ENCODE data around the gene PEA15. TPM values are rescaled to one million over a fixed set of nuclear protein-coding genes. Genes with fewer than 3 reads are reported as not detected.

Gene PEA15
- total and polyA plus RNA-seq, 4 donors = 8.1 to 44.5 (median 11.1) TPM

- H3K9ac ChIP-seq (ENCODE audit: low read depth in 1 of 2, low read length in 2 of 2) = no peak overlapping the region
- TF ChIP-seq ATF3 (IDR thresholded peaks at IDR 0.05) = peak; percentile 13
- no peak for TF ChIP-seq FOXA2 (IDR thresholded peaks at IDR 0.05)
- no peak for TF ChIP-seq FOXA1 (IDR thresholded peaks at IDR 0.05)
- TF ChIP-seq NR2F2 (IDR thresholded peaks at IDR 0.05) = no peak
- no peak for TF ChIP-seq HNF4G (IDR thresholded peaks at IDR 0.05)
- no peak for TF ChIP-seq CTCF (IDR thresholded peaks at IDR 0.05; ENCODE audit: low read depth, low read length, missing input control)
- no peak for TF ChIP-seq REST (IDR thresholded peaks at IDR 0.05)
- peak; percentile 21 to 24 for TF ChIP-seq RXRA (IDR thresholded peaks at IDR 0.05)
- peak in 1 of 2 donors; percentile 36 for TF ChIP-seq JUND (IDR thresholded peaks at IDR 0.05)
- no peak for TF ChIP-seq TAF1 (conservative IDR thresholded peaks at IDR 0.05)
- TF ChIP-seq SP1 (IDR thresholded peaks at IDR 0.05) = no peak
- no peak for TF ChIP-seq EGR1 (IDR thresholded peaks at IDR 0.05; ENCODE audit: low read depth in 2 of 2)
- TF ChIP-seq GABPA (IDR thresholded peaks at IDR 0.05 in 1 of 2, conservative IDR thresholded peaks at IDR 0.05 in 1 of 2) = no peak
- no peak for TF ChIP-seq ZBTB33 (IDR thresholded peaks at IDR 0.05)
- peak; percentile 43 for TF ChIP-seq HNF4A (conservative IDR thresholded peaks at IDR 0.05)
- TF ChIP-seq YY1 (IDR thresholded peaks at IDR 0.05) = peak; percentile 91
- no peak for TF ChIP-seq MAX (IDR thresholded peaks at IDR 0.05)
- TF ChIP-seq RAD21 (IDR thresholded peaks at IDR 0.05) = peak in 1 of 2 donors; percentile 5
- H3K4me1 ChIP-seq (ENCODE audit: control insufficient read depth in 4 of 4, insufficient read depth in 4 of 4, low read length in 3 of 4) = peaks cover 3 to 59% (median 53%) of the 10 kb centered on the region in 4 donors
- H3K27ac ChIP-seq (ENCODE audit: low read depth in 1 of 2, low read length in 2 of 2) = peak overlapping the region in 1 of 2 donors; percentile 48
- peaks cover 0 to 2% (median under 1%) of the 10 kb centered on the region in 4 donors for H3K36me3 ChIP-seq (ENCODE audit: control insufficient read depth in 4 of 4, insufficient read depth in 3 of 4, low read depth in 1 of 4, low read length in 3 of 4)
- no peaks in the 10 kb centered on the region for H3K9me3 ChIP-seq (ENCODE audit: control insufficient read depth in 4 of 4, low read length in 3 of 4)
- 79% methylated on average over 1 of the region's 1 CpG for WGBS
- no peak for DNase-seq (ENCODE audit: low spot score)
- no peak overlapping the region for H3K4me3 ChIP-seq (ENCODE audit: low read depth in 1 of 3, low read length in 3 of 3)
- H3K27me3 ChIP-seq (ENCODE audit: control insufficient read depth in 4 of 4, insufficient read depth in 4 of 4, low read length in 3 of 4) = no peaks in the 10 kb centered on the region
These were observed 41.9 kb downstream of the PEA15 start for GRCh38 chr1:160247053-160247452.
